ENCODE data around the gene SEMA4A. TPM values are rescaled to one million over a fixed set of nuclear protein-coding genes. Genes with fewer than 3 reads are reported as not detected.

The SEMA4A gene
- total and polyA plus RNA-seq, 9 of the 15 experiments (the other 6 are each of a cell fraction or from before 2014, with no cell fraction given) = 0.04 to 1.7 (median 0.45) TPM

DNA sequence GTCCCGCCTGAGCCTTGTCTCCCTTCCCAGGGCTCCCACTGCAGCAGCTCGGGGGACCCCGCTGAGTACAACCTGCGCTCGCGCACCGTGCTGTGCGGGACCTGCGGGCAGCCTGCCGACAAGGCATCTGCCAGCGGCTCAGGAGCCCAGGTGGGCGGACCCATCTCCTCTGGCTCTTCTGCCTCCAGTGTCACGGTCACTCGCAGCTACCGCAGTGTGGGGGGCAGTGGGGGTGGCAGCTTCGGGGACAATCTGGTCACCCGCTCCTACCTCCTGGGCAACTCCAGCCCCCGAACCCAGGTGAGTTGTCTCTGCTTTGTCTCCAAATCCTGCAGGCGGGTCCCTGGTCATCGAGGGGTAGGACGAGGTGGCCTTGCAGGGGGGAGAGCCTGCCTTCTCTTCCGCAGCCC is 14.9 kb upstream of the SEMA4A start:
- ChIA-PET POLR2A (interaction anchor here (0.6 to 0.7 kb wide), 2 partner anchors 14 to 22 kb away, joined by 3 read pairs; no protein-coding TSS in a partner anchor), CTCF (ENCODE audit: low intra/inter-chr PET ratio) (no interaction called here)
- TF ChIP-seq POLR2G (IDR thresholded peaks at IDR 0.05; ENCODE audit: low read depth, low read length) (peak; percentile 71), JUND (IDR thresholded peaks at IDR 0.05; ENCODE audit: borderline replicate concordance, low read depth, low read length) (no peak), JUND (tag; IDR thresholded peaks at IDR 0.05; ENCODE audit: borderline replicate concordance, low read depth, low read length) (no peak), SMC3 (conservative IDR thresholded peaks at IDR 0.05; ENCODE audit: insufficient read depth, low read depth, low read length) (no peak), RBFOX2 (IDR thresholded peaks at IDR 0.05; ENCODE audit: low read depth, low read length) (peak; percentile 50), RBM22 (IDR thresholded peaks at IDR 0.05; ENCODE audit: low read depth, low read length, poor library complexity, severe bottlenecking) (peak; percentile 46)
- TF ChIP-seq, protein P1, sequence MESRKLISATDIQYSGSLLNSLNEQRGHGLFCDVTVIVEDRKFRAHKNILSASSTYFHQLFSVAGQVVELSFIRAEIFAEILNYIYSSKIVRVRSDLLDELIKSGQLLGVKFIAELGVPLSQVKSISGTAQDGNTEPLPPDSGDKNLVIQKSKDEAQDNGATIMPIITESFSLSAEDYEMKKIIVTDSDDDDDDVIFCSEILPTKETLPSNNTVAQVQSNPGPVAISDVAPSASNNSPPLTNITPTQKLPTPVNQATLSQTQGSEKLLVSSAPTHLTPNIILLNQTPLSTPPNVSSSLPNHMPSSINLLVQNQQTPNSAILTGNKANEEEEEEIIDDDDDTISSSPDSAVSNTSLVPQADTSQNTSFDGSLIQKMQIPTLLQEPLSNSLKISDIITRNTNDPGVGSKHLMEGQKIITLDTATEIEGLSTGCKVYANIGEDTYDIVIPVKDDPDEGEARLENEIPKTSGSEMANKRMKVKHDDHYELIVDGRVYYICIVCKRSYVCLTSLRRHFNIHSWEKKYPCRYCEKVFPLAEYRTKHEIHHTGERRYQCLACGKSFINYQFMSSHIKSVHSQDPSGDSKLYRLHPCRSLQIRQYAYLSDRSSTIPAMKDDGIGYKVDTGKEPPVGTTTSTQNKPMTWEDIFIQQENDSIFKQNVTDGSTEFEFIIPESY (CRISPR knock-in tag; IDR thresholded peaks at IDR 0.05) = 0 out of 2 replicates have a peak, but pooled peaks have one; percentile 22
- TF ChIP-seq, protein P2, sequence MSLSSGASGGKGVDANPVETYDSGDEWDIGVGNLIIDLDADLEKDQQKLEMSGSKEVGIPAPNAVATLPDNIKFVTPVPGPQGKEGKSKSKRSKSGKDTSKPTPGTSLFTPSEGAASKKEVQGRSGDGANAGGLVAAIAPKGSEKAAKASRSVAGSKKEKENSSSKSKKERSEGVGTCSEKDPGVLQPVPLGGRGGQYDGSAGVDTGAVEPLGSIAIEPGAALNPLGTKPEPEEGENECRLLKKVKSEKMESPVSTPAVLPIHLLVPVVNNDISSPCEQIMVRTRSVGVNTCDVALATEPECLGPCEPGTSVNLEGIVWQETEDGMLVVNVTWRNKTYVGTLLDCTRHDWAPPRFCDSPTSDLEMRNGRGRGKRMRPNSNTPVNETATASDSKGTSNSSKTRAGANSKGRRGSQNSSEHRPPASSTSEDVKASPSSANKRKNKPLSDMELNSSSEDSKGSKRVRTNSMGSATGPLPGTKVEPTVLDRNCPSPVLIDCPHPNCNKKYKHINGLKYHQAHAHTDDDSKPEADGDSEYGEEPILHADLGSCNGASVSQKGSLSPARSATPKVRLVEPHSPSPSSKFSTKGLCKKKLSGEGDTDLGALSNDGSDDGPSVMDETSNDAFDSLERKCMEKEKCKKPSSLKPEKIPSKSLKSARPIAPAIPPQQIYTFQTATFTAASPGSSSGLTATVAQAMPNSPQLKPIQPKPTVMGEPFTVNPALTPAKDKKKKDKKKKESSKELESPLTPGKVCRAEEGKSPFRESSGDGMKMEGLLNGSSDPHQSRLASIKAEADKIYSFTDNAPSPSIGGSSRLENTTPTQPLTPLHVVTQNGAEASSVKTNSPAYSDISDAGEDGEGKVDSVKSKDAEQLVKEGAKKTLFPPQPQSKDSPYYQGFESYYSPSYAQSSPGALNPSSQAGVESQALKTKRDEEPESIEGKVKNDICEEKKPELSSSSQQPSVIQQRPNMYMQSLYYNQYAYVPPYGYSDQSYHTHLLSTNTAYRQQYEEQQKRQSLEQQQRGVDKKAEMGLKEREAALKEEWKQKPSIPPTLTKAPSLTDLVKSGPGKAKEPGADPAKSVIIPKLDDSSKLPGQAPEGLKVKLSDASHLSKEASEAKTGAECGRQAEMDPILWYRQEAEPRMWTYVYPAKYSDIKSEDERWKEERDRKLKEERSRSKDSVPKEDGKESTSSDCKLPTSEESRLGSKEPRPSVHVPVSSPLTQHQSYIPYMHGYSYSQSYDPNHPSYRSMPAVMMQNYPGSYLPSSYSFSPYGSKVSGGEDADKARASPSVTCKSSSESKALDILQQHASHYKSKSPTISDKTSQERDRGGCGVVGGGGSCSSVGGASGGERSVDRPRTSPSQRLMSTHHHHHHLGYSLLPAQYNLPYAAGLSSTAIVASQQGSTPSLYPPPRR (CRISPR knock-in tag; IDR thresholded peaks at IDR 0.05; ENCODE audit: borderline replicate concordance) = no peak
- WGBS (ENCODE audit: insufficient coverage, low coverage, missing lambda C conversion rate) = 95% methylated on average over 16 of the region's 22 CpGs
- FAIRE-seq (no peak), ATAC-seq (no peak), DNase-seq (ENCODE audit: extremely low read depth in 1 of 4, low spot score in 3 of 4) (no peak)
- no peaks in the 10 kb centered on the region for H3K9me3 ChIP-seq (replicated peaks; ENCODE audit: control insufficient read depth, insufficient read depth, low read depth, low read length)
- BruUV-seq (replicated peaks) = no TSS peak
- H3K4me3 ChIP-seq = no peak overlapping the region
- no peak overlapping the region for H3K27ac ChIP-seq (ENCODE audit: extremely low read depth, low read depth, low read length)
- H3K9me1 ChIP-seq (ENCODE audit: control insufficient read depth, insufficient read depth, low read length) = no peaks in the 10 kb centered on the region
- no peak overlapping the region; a peak in 1 of 4 replicates for H3K9ac ChIP-seq (ENCODE audit: insufficient read depth in 1 of 2, low read depth in 2 of 2, low read length in 2 of 2)
- in situ Hi-C loops (cut with MboI) = no loop called here
- no peaks in the 10 kb centered on the region for H3K79me2 ChIP-seq (ENCODE audit: control insufficient read depth, insufficient read depth, low read length)
- H3K27me3 ChIP-seq (ENCODE audit: control insufficient read depth in 2 of 2, insufficient read depth in 2 of 2, low read length in 2 of 2) = no peaks in the 10 kb centered on the region
- intact Hi-C loops (cut with micrococcal nuclease) = no loop called here
- H3K4me1 ChIP-seq (replicated peaks in 1 of 2; ENCODE audit: control insufficient read depth in 2 of 2, insufficient read depth in 2 of 2, low read length in 2 of 2) = peaks cover 0 to 23% of the 10 kb centered on the region in 2 experiments; a peak in 2 of 5 replicates
- 0 out of 2 replicates have a peak, but pooled peaks cover 9% of the 10 kb centered on the region for H4K20me1 ChIP-seq (replicated peaks; ENCODE audit: control insufficient read depth, insufficient read depth, low read length)
- no peak overlapping the region for H3K4me2 ChIP-seq (ENCODE audit: insufficient read depth, low read length)
- peaks cover 60% of the 10 kb centered on the region; the same call in 2 of the 3 replicates for H3K36me3 ChIP-seq (ENCODE audit: control insufficient read depth, insufficient read depth, low read length)
- no peak overlapping the region for H2AFZ ChIP-seq (ENCODE audit: low read depth, low read length)
